Activated CD8-positive, alpha-beta T cell treated with anti-CD3 and anti-CD28 coated beads, Interleukin-2, amount 10 ng/mL, durations not matched to agents 7 days and 5 days (primary cell): ENCODE results near the gene TP53RK. TPM values are rescaled to one million over a fixed set of nuclear protein-coding genes. Genes with fewer than 3 reads are reported as not detected.

Experiments
- ATAC-seq: fragments of 150-1000 bp; cut with Tn5 transposase; one replicate; pipeline ENCODE4 v1.10.0; 2021; ENCODE audit warnings: moderate library complexity
- CTCF ChIA-PET: fragments of 350-600 bp; sonication (Branson Sonifier 250); formaldehyde crosslinking; loops from one replicate; lab custom pipeline; 2021; ENCODE audit warnings: antibody characterized with exemption; lab: Charles Lee
- POLR2A ChIA-PET: fragments of 350-600 bp; sonication (Branson Sonifier 250); formaldehyde crosslinking; loops from one replicate; lab custom pipeline; 2021; ENCODE audit warnings: antibody characterized with exemption; lab: Charles Lee
- DNase-seq: peaks from one replicate; pipeline ENCODE4 v3.0.0-alpha.2; 2020
- H3K27ac Mint-ChIP-seq: one replicate; pipeline ENCODE4 v1.8.0; 2021; ENCODE audit warnings: mild to moderate bottlenecking, mixed read lengths
- H3K27me3 Mint-ChIP-seq: one replicate; pipeline ENCODE4 v1.8.0; 2021; ENCODE audit warnings: low read depth, mixed read lengths
- H3K36me3 Mint-ChIP-seq: one replicate; pipeline ENCODE4 v1.8.0; 2021; ENCODE audit warnings: low read depth, mixed read lengths
- H3K4me1 Mint-ChIP-seq: one replicate; pipeline ENCODE4 v1.8.0; 2021; ENCODE audit warnings: low read depth, mixed read lengths
- H3K4me3 Mint-ChIP-seq: one replicate; pipeline ENCODE4 v1.8.0; 2021; ENCODE audit warnings: mild to moderate bottlenecking, mixed read lengths
- H3K9me3 Mint-ChIP-seq: one replicate; pipeline ENCODE4 v1.8.0; 2022; ENCODE audit warnings: mixed read lengths; ENCODE audit not compliant: insufficient read depth
- total RNA-seq, 2 experiments: library from RNA; stranded (reverse); gene quantifications; one replicate each; pipeline ENCODE4 v1.2.3, GENCODE V29; 2021

Gene TP53RK
- total RNA-seq, 2 experiments from 2014 or later, result 15.8 to 15.9 TPM

- Mint-ChIP-seq H3K27me3 (peaks cover 33% of the 10 kb centered on the region), H3K4me3 (no peak overlapping the region), H3K9me3 (peaks cover 2% of the 10 kb centered on the region), H3K36me3 (no peaks in the 10 kb centered on the region), H3K4me1 (no peaks in the 10 kb centered on the region), H3K27ac (no peak overlapping the region)
- POLR2A ChIA-PET, result no interaction called here
- CTCF ChIA-PET, result no interaction called here
- no peak for DNase-seq
- ATAC-seq, result no peak
Measured at GRCh38 chr20:46715292-46715756, 26.1 kb upstream of the TP53RK start.

- CTCF ChIA-PET, result no interaction called here
- Mint-ChIP-seq H3K4me1 (peaks cover 5% of the 10 kb centered on the region), H3K36me3 (no peaks in the 10 kb centered on the region), H3K9me3 (no peaks in the 10 kb centered on the region), H3K27ac (no peak overlapping the region), H3K27me3 (peaks cover 40% of the 10 kb centered on the region), H3K4me3 (no peak overlapping the region)
- DNase-seq (no peak), ATAC-seq (no peak)
- POLR2A ChIA-PET, result no interaction called here
Measured at GRCh38 chr20:46713957-46714834, 25.0 kb upstream of the TP53RK start.

- ATAC-seq, result no peak
- ChIA-PET CTCF (no interaction called here), POLR2A (no interaction called here)
- no peaks in the 10 kb centered on the region for H3K9me3 Mint-ChIP-seq
- H3K4me1 Mint-ChIP-seq, result peaks cover 9% of the 10 kb centered on the region
- H3K36me3 Mint-ChIP-seq, result no peaks in the 10 kb centered on the region
- peaks cover 57% of the 10 kb centered on the region for H3K27me3 Mint-ChIP-seq
- no peak overlapping the region for H3K27ac Mint-ChIP-seq
- H3K4me3 Mint-ChIP-seq, result no peak overlapping the region
- DNase-seq, result no peak
Measured at GRCh38 chr20:46712056-46712636, 22.9 kb upstream of the TP53RK start.

GRCh38 chr20:46710153-46710913 lies 21.1 kb upstream of the TP53RK start:
- ATAC-seq (no peak), DNase-seq (no peak)
- Mint-ChIP-seq H3K27me3 (peaks cover 62% of the 10 kb centered on the region), H3K9me3 (peaks cover 5% of the 10 kb centered on the region), H3K4me3 (peak overlapping the region; percentile 53), H3K4me1 (peaks cover 9% of the 10 kb centered on the region), H3K36me3 (no peaks in the 10 kb centered on the region), H3K27ac (no peak overlapping the region)
- ChIA-PET CTCF (interaction anchor here (0.8 kb wide), 1 partner anchor 16 kb away, joined by 3 read pairs; no protein-coding TSS in a partner anchor), POLR2A (no interaction called here)

GRCh38 chr20:46709459-46710152 lies 20.4 kb upstream of the TP53RK start, which contains the start of gene SLC2A10:
Gene SLC2A10 (plus strand): TSS chr20:46709649. CDS start chr20:46709737, 88 bp downstream.
- Mint-ChIP-seq H3K36me3 (no peaks in the 10 kb centered on the region), H3K4me3 (peak within 1 kb of the TSS; percentile 53), H3K9me3 (peaks cover 5% of the 10 kb centered on the region), H3K27ac (no peak within 1 kb of the TSS), H3K4me1 (peaks cover 9% of the 10 kb centered on the region), H3K27me3 (peaks cover 61% of the 10 kb centered on the region)
- DNase-seq (no peak), ATAC-seq (peak; percentile 67)
- CTCF ChIA-PET, result interaction anchor here (0.8 kb wide), 1 partner anchor 15 kb away, joined by 3 read pairs; no protein-coding TSS in a partner anchor
- POLR2A ChIA-PET, result no interaction called here

GRCh38 chr20:46709055-46709458 lies 19.8 kb upstream of the TP53RK start:
- CTCF ChIA-PET, result no interaction called here

GRCh38 chr20:46708172-46708860 lies 19.1 kb upstream of the TP53RK start:
- Mint-ChIP-seq H3K4me1 (peaks cover 9% of the 10 kb centered on the region), H3K4me3 (no peak overlapping the region), H3K27ac (no peak overlapping the region), H3K27me3 (peaks cover 57% of the 10 kb centered on the region), H3K9me3 (peaks cover 5% of the 10 kb centered on the region), H3K36me3 (no peaks in the 10 kb centered on the region)
- ATAC-seq (no peak), DNase-seq (no peak)
- ChIA-PET CTCF (no interaction called here), POLR2A (no interaction called here)

More at GRCh38 chr20:46709055-46709458, 19.8 kb upstream of the TP53RK start:
- POLR2A ChIA-PET, result no interaction called here
- Mint-ChIP-seq H3K27me3 (peaks cover 59% of the 10 kb centered on the region), H3K4me3 (peak overlapping the region; percentile 16), H3K4me1 (peaks cover 9% of the 10 kb centered on the region), H3K36me3 (no peaks in the 10 kb centered on the region), H3K27ac (no peak overlapping the region), H3K9me3 (peaks cover 5% of the 10 kb centered on the region)
- DNase-seq, result no peak
- no peak for ATAC-seq

GRCh38 chr20:46706242-46706641 lies 17.0 kb upstream of the TP53RK start:
- Mint-ChIP-seq H3K36me3 (no peaks in the 10 kb centered on the region), H3K27ac (no peak overlapping the region), H3K27me3 (peaks cover 48% of the 10 kb centered on the region), H3K4me3 (no peak overlapping the region), H3K4me1 (peaks cover 9% of the 10 kb centered on the region), H3K9me3 (peaks cover 5% of the 10 kb centered on the region)
- POLR2A ChIA-PET, result no interaction called here
- CTCF ChIA-PET, result interaction anchor here (1.2 kb wide), 1 partner anchor 26 kb away, joined by 3 read pairs; no protein-coding TSS in a partner anchor
- DNase-seq, result no peak
- ATAC-seq, result no peak

GRCh38 chr20:46705378-46705729 lies 16.1 kb upstream of the TP53RK start:
- ATAC-seq (no peak), DNase-seq (no peak)
- ChIA-PET POLR2A (no interaction called here), CTCF (interaction anchor here (1.2 kb wide), 1 partner anchor 25 kb away, joined by 3 read pairs; no protein-coding TSS in a partner anchor)
- Mint-ChIP-seq H3K4me1 (peaks cover 9% of the 10 kb centered on the region), H3K4me3 (no peak overlapping the region), H3K27ac (no peak overlapping the region), H3K9me3 (peaks cover 5% of the 10 kb centered on the region), H3K36me3 (no peaks in the 10 kb centered on the region), H3K27me3 (peaks cover 41% of the 10 kb centered on the region)

- CTCF ChIA-PET, result no interaction called here
- no peak for DNase-seq
- POLR2A ChIA-PET, result no interaction called here
- Mint-ChIP-seq H3K4me3 (no peak overlapping the region), H3K4me1 (peaks cover 4% of the 10 kb centered on the region), H3K9me3 (peaks cover 5% of the 10 kb centered on the region), H3K36me3 (no peaks in the 10 kb centered on the region), H3K27ac (no peak overlapping the region), H3K27me3 (peaks cover 40% of the 10 kb centered on the region)
- ATAC-seq, result no peak
Measured at GRCh38 chr20:46704714-46705377, 15.6 kb upstream of the TP53RK start.
